NCI-H2171 (cell line): ENCODE measurements around the gene FHOD1.

Source experiments
- DNase-seq: peaks from one replicate; lab custom pipeline; 2025; lab: John Stamatoyannopoulos, UW

Gene FHOD1

DNA sequence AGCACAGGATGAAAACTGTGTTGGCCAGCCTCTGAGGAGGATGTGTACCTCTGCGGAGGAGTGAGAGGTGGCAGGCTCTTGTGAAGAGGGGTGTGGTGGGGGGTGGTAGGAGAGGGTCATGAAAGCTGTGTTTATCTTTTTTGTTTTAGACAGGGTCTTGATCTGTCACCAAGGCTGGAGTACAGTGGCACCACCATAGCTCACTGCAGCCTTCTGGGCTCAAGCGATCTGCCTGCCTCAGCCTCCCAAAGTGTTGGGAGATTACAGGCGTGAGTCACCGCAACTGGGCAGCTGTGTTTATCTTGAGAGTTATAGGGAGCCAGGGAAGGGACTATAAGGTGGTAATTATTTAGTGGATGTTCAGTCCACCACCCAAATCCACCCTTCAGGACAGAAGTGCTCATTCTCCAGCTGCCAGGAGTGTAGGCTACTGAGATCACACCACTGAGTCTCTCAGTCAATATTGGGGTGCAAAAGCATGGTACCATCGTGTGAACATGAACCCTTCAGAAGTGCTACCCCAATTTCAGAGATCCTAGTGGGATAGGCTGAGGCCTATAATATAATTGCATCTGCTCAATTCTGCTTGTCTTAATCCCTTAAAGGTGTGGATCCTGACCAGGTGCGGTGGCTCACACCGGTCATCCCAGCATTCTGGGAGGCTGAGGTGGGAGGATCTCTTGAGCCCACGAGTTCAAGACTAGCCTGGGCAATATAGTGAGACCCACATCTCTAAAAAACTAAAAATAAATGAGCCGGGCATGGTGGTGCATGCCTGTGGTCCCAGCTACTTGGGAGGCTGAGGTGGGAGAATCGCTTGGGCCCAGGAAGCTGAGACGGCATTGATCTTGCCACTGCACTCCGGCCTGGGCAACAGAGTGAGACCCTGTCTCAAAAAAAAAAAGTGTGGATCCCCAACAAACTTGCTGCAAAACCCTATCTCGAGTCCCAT lies 56.6 kb downstream of the FHOD1 start:
- DNase-seq = no peak

DNA sequence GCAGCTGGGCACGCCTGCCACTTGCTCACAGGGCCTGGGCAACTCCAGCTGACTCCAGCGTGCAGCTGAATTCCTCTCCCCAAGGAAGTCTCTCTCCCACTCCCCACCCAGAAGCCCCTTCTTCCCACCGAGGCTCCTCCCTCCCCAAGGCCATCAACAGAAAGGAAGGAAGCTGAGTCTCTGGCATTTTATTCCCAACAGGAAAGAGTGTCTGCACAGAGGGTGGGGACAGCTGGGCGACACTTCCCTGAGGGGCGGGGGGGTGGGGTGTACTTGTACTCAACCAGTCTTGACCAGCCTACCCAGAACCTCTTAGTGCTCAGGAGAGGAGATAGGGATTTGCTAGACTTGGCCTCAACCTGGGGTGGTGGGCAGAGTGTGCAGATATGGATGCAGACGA lies 57.2 kb downstream of the FHOD1 start, which contains the start of gene EXOC3L1:
EXOC3L1 (minus strand) TSS at position 96 of the 400 bp plus-strand sequence. CDS start 460 bp downstream, outside the sequence.
- DNase-seq = no peak

DNA sequence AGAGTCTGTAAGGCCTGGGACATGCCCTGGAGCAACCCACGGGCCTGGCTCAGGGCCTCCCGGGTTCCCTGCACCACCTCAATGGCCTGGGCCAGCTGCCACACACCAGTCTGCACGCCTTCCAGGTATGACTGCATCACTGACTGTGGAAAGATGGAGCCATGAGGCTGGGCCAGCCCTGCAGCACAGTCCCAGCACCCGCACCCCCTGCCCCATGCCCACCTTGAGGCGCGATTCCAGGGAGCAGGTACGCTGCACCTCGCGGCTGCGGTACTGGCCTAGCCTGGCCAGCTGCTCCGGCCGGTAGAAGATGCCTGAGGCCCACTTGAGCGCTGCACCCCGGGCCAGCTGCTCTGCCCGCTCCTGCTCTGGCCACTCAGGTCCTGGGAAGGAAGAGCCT lies 58.5 kb downstream of the FHOD1 start:
- no peak for DNase-seq

DNA sequence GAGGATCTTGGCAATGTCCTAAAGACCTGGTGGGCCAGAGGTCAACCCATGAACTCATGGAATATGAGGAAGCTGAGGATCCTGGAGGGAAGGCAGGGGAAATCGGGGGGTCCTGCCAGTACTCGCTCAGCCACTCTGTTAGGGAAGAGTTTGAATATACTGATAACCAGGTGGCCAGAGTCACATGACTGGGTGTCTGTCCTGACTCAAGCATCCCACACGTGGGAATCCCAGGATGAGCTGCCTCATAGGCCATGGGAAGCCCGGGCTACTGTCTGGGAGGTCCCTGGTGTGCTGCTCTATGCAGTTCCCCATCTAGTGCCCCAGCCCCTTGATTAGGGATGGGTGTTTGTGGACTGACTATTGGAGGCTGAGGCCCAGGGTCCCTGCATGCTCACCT lies 59.0 kb downstream of the FHOD1 start:
- DNase-seq = no peak

DNA sequence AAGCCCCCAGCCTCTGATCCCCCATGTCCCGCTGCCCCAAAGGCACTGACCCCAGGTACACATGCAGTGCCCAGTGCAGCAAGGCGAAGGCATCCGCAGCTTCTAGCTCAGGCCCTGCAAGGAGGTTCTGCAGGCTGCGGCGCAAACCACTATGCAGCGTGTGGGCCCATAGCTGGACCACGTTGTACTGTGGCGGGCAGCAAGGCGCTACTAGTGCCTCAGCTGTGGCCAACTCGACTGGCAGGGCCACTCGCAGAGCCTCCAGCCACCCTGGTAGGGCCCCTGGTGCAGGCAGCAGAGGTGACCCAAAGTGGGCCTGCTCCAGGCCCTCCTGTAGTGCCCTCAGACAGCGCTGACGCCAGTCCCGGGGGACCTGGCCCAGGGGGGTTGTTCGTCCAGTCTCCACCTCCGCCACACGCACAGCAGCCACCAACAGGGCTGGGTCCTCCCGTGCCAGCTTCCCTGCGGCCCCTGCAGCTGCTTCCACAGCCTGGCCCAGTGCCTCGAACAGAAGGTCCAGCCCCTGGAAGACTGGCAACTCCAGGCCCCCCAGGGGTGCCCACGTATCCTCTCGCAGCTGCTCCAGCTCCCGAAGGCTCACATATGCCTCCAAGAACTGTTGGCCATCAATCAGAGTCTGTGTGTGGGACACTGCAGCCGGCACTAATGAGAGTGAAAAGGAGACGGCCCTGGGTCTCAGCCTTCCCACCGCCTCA lies 59.9 kb downstream of the FHOD1 start:
- DNase-seq = no peak

DNA sequence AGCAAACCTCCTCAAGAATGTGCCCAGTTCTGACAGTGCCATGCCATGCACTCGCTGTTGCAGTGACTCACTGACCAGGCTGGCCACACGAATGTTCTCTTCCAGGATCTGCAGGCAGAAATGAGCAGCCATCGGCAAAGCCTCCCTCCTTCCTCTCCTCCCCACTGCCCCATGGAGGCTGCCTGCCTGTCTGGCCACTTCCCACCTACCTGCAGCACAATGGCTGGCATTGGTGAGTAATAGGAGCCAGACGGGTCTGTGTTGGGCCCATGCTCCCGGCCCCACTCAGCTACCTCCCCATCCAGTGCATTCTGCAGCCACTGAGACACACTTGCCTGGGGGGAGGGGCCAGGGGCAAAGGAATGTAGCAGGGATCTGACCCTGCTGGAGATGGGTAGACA lies 60.7 kb downstream of the FHOD1 start:
- no peak for DNase-seq

DNA sequence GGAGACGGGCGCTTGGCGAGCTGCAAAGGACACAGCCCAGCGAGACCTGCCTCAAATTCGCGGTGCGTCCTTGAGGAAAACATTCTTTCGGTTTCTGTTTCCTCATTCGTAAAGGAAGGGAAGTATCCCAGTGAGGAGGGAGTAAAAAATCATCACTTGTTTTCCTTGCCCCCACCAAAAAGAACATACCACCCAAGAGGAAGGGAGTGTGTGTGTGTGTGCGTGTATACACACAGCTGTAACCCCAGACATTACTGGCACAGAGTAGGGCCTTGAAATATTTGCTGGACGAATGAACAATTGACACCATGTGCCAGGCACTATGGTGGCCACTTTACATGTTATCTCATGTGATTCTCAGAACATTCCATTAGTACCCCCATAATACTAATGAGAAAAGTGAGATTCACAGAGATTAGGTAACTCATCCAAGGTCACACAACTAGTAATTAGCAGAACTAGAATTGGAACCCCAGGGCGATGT lies 61.6 kb downstream of the FHOD1 start:
- no peak for DNase-seq

DNA sequence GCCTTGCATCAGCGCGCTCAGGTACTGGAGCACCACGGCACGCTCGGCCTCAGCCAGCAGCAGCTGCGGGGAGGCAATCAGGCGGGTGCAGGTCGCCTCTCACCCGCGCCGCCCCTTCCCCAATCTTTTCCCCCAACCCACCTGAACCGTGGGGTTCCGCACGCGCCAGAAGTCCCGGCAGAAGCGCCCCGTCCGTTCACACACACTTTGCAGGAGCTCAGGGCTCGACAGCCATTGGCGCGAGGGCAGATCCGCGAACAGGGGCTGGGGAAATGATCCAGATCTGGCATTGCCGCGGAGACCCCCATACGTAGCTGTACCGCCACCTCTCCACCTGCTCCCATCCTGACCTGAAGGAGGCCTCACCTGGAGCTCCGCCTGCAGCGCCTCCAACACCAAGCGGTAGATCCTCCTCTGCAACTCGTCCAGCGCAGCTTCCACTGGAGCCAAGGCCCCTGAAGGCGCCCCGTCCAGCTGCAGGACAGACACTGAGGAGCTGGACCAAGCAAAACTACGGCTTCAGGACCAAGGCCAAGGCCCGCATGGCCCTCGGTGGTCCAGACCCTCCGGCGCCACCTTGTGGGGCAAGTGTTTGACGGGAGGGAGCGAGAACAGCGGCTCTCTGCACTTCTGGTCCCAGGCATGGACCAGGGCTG lies 62.2 kb downstream of the FHOD1 start:
- DNase-seq = peak; percentile 70

DNA sequence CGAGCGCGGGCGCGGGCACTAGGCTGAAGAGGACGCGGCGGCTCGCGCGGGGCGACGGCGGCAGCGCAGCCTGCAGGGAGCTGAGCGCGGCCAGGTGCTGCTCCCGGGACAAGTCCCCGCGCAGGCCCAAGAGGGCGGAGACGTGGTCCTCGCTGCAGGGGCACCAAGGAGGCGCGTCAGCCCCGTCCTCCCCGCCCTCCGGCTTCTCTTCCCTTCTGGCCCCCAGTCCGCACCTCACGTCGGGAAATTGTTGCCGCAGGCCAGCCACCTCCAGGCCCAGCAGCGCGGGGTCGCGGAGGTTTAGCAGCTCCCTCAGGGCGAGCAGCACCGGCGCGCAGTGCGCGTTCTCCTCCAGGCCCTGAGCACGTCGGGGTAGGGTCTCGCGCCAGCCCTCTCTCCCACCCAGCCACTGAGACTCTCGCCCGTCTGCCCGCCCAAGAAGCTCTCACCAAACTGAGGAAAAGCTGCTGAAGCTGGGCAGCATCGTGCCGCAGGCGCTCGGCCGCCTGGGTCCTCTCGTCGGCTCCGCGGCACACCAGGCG lies 62.8 kb downstream of the FHOD1 start:
- peak; percentile 51 for DNase-seq

DNA sequence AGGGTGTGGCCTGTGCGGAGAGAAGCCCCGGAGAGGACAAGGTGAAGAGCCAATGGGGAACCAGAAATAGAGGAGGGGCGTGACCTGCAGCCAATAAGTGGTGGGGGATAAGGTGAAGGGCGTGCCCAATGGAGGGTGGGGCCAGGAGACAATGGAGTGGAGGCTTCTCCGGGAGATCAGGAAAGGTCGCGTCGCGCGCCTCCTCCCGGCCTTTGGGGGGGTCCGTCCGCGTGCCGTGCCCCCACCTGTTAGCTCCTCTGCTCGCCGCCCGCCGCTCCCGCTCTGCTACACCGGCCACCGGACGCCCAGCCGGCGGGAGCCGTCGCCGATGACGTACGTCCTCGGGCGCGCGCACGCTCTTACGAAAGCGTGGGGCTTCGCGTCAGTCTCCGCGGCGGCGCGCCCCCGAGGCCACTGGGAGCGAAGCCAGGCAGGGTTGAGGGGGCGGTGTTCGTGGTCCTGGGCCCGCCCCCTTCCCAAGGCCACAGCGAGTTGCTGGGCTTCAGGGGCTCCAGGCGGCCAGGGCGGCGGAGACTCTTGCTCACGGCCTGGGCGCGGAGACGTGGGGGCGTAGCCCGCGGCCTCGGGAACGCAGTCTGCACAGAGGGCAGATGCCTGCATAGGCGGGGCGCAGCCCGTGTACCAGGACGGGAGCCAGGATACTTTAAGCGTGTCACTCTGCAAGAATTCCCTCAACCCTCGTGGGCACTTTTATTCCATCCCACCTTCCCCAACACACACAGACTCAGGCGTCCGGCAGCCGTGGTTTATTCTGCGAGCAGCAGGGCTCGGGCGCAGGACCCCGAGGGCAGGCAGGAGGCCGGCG lies 63.4 kb downstream of the FHOD1 start, which contains the start of gene MATCAP1:
MATCAP1 (minus strand) TSS at position 337 of the 826 bp plus-strand sequence. CDS start 3,353 bp downstream, outside the sequence.
- DNase-seq = peak; percentile 96

DNA sequence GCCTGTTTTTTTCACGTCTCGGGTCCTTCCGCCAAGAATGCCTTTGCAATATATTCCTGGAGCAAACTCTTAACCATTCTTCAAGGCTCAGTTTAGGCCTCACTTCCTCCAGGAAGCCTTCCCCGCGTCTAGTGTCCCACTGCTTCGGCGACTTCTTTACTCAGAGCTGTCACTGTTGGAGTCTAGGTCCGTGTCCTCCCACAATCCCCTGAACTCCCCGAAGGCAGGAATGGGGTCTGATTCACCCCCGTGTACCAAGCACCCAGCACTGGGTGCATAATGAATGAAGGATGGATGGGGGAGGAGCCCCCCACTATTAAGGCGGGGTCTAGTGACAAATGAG lies 64.0 kb downstream of the FHOD1 start:
- no peak for DNase-seq

DNA sequence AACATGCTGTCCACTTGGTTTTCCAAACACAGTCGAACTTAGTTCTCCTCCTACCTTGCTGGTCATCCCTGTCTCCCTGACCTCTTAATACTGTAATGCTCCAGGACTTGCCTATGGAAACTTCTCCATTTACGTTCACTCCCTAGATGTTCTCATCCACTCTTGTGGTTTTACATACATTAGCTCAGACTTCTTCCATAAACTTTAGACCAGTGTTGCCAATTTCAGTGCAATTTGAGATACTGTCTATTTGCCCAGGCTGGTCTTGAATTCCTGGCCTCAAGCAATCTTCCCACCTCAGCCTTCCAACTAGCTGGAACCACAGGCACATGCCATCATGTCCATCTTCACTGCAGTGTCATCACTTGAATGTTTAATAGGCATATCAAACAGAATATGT lies 65.0 kb downstream of the FHOD1 start:
- DNase-seq = no peak

DNA sequence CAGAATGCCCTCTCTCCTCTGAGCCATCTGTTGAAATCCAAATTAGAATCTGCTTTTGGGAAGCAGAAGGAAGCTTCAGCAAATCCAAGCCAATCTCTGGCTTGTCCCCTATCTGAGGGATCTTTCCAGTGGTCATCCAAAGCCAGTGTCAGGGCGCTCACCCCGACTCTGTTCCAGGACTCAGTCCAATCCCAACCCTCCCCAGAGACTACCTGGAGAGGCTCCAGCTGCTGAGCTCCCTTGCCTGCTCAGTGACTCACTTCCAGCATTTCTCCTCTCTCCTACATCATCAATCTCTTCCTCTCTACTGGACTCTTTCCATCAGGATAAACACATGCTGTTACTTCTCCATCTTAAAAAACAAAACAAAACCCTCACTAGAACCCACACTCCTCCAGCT lies 65.9 kb downstream of the FHOD1 start:
- DNase-seq = no peak

DNA sequence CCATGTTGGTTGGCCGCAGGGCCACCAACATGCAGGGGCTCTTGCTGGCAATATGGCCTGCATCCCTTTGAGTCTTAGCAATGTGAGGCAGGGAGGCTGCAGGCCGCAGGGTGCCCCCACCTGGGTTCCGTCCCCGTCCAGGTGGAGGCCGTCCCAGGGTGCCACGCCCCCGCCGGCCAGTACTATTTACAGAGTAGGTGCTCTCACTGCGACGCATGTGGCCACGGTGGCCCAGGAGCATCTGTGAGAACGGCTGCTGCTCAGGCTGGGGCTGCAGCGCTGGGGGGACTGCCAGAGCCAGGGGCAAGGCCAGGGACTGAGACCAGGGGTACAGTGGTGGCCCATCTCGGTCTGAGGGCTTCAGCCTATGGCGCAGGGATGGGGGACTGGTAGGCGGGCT lies 67.1 kb downstream of the FHOD1 start:
- DNase-seq = no peak

DNA sequence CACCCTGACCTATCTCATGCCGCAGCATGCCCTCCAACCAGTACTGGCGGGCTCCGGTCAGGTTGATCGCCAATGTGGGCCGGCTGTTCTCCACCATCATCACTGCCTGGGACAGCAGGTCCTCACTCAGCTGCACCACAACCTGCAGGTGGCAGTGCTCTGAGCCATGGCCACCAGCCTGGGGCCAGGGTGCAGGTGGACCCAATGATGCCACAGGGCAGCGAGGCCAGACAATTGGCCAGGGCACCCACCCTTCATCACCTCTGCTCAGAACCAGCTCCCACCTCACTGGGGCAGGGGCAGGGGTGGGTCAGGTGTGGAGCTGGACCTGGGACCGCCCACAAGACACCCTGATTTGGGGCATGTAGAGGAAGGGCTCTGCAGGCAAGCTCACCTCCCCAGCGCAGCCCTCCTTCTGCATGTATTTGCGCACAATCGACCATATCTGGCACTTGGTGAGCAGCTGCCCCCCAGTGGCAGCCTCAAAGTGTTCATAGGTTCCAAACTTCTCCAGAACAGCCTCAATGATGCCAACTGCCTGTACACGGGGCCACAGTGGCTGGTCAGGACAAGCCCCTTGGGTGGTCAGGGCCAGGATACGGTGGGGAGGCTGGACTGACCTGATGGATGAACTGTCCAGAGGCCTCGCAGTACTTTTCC lies 67.7 kb downstream of the FHOD1 start:
- no peak for DNase-seq
